Mesothelial cell of epicardium (in vitro differentiated cells): Measurements from ENCODE around the gene PTPRU. TPM values are rescaled to one million over a fixed set of nuclear protein-coding genes. Genes with fewer than 3 reads are reported as not detected.

Source experiments
- DNase-seq, 2 experiments: peaks; one replicate each; pipeline ENCODE4 v3.0.0; 2021; ENCODE audit warnings: low spot score in 2 of 2; ENCODE audit not compliant: unreplicated experiment in 2 of 2
- H3K27ac Mint-ChIP-seq: 2 replicates; pipeline ENCODE4 v1.8.0; 2021; ENCODE audit warnings: mixed read lengths
- H3K27me3 Mint-ChIP-seq: 2 replicates; pipeline ENCODE4 v1.8.0; 2021; ENCODE audit warnings: low read depth, mixed read lengths
- H3K36me3 Mint-ChIP-seq: 2 replicates; pipeline ENCODE4 v1.8.0; 2021; ENCODE audit warnings: mixed read lengths
- H3K4me1 Mint-ChIP-seq: 2 replicates; pipeline ENCODE4 v1.8.0; 2021; ENCODE audit warnings: mixed read lengths
- H3K4me3 Mint-ChIP-seq: 2 replicates; pipeline ENCODE4 v1.8.0; 2021; ENCODE audit warnings: mild to moderate bottlenecking, moderate library complexity, mixed read lengths
- H3K9me3 Mint-ChIP-seq: 2 replicates; pipeline ENCODE4 v1.8.0; 2021; ENCODE audit warnings: mixed read lengths
- total RNA-seq: library from RNA; stranded (reverse); gene quantifications from 3 replicates; pipeline ENCODE4 v1.2.1, GENCODE V29; 2021
- TF ChIP-seq, protein P1 (sequence below): fragments of 200-600 bp; sonication (generic); IDR thresholded peaks from one replicate; pipeline ENCODE4 v1.5.0; 2021; ENCODE audit warnings: antibody characterized with exemption; ENCODE audit not compliant: unreplicated experiment

PTPRU gene
- total RNA-seq, 1 donor from 2014 or later: 151 TPM

DNA sequence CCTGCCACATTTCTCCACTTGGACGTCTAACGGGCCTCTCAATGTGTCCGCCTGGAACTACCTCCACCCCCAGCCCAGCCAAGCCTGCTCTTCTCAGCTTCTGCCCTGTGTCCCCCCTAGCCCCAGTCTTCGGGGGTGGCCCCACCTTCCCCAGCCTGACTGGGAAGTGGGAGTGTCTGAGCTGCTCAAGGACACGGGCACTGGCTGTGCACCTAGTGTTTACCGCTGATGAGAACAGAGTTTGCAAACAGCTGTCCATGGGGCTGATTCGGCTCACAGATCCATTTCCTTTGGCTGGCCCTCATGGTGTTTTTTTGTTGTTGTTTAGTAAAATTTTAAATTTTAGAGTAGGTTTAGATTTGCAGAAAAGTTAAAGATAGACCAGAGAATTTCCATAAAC is 121.1 kb downstream of the PTPRU start:
- no peak for DNase-seq
- TF ChIP-seq, protein P1, sequence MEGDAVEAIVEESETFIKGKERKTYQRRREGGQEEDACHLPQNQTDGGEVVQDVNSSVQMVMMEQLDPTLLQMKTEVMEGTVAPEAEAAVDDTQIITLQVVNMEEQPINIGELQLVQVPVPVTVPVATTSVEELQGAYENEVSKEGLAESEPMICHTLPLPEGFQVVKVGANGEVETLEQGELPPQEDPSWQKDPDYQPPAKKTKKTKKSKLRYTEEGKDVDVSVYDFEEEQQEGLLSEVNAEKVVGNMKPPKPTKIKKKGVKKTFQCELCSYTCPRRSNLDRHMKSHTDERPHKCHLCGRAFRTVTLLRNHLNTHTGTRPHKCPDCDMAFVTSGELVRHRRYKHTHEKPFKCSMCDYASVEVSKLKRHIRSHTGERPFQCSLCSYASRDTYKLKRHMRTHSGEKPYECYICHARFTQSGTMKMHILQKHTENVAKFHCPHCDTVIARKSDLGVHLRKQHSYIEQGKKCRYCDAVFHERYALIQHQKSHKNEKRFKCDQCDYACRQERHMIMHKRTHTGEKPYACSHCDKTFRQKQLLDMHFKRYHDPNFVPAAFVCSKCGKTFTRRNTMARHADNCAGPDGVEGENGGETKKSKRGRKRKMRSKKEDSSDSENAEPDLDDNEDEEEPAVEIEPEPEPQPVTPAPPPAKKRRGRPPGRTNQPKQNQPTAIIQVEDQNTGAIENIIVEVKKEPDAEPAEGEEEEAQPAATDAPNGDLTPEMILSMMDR: no peak
- peaks cover 17% of the 10 kb centered on the region for H3K4me1 Mint-ChIP-seq
- H3K4me3 Mint-ChIP-seq: no peak overlapping the region
- no peaks in the 10 kb centered on the region for H3K36me3 Mint-ChIP-seq
- peaks cover 9% of the 10 kb centered on the region for H3K27me3 Mint-ChIP-seq
- no peak overlapping the region for H3K27ac Mint-ChIP-seq
- peaks cover 1% of the 10 kb centered on the region for H3K9me3 Mint-ChIP-seq

DNA sequence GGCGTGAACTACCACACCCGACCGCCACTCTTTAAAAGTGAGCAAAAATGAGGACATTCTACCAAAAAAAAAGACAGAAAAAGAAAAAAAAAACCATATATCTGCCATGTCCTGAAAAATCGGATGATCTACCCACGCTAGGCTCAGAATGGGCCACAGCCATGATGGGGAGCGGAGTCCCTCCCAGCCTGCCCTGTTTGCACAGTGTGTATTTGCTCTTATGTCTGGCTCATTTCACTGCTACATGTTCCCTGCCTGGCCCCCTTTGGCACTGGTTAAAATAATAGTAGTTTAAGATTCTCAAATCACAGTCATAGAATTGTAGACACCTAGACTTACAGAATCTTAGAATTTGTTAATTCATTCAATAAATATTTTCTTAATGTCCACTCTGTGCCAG is 121.9 kb downstream of the PTPRU start:
- H3K9me3 Mint-ChIP-seq: no peaks in the 10 kb centered on the region
- H3K27me3 Mint-ChIP-seq: peaks cover 11% of the 10 kb centered on the region
- no peak for DNase-seq
- peaks cover 17% of the 10 kb centered on the region for H3K4me1 Mint-ChIP-seq
- TF ChIP-seq, protein P1: no peak
- H3K27ac Mint-ChIP-seq: no peak overlapping the region
- H3K4me3 Mint-ChIP-seq: no peak overlapping the region
- no peaks in the 10 kb centered on the region for H3K36me3 Mint-ChIP-seq

DNA sequence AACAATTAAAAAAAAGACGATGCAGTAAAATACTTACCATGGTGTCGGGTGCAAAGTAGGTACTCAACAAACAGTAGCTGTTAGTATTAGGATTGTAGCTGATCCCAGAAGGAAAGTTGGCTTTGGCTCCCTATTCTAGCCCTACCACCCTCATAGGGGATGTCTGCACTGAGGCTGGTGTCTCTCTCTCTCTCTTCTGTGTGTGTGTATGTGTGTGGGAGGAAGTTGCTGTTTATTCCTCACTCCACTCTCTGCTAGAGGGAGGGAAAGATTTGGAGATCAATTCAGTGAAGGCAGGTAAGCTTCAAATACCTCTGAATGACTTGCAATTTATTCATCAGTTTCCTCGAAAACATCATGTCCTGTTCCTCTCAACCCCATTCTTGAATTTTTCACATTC is 124.4 kb downstream of the PTPRU start:
- Mint-ChIP-seq H3K27me3 (peaks cover 14% of the 10 kb centered on the region), H3K9me3 (no peaks in the 10 kb centered on the region), H3K27ac (no peak overlapping the region), H3K4me1 (peaks cover 16% of the 10 kb centered on the region), H3K4me3 (no peak overlapping the region), H3K36me3 (no peaks in the 10 kb centered on the region)
- TF ChIP-seq, protein P1: no peak
- no peak for DNase-seq

DNA sequence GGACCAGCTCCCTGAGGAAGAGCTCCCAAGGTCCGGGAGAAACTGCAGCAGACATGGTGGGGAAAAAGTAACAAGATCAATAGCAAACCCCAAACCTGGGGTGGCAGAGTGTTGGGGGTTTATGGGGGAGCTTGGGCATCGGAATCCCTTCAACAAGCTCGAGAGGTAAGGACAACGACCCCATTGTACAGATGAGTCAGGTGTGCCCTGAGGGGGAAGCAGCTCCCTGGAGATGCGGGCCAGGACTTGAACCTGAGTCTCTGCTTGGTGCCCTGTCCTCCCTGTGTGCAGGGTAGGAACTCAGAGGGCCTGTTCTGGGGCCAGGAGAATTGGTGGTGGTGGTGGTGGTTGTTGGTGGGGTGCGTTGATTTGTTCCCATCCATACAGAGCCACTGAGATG is 125.4 kb downstream of the PTPRU start:
- TF ChIP-seq, protein P1: no peak
- Mint-ChIP-seq H3K27me3 (peaks cover 14% of the 10 kb centered on the region), H3K4me1 (peaks cover 16% of the 10 kb centered on the region), H3K36me3 (no peaks in the 10 kb centered on the region), H3K27ac (no peak overlapping the region), H3K4me3 (no peak overlapping the region), H3K9me3 (no peaks in the 10 kb centered on the region)
- DNase-seq: no peak

DNA sequence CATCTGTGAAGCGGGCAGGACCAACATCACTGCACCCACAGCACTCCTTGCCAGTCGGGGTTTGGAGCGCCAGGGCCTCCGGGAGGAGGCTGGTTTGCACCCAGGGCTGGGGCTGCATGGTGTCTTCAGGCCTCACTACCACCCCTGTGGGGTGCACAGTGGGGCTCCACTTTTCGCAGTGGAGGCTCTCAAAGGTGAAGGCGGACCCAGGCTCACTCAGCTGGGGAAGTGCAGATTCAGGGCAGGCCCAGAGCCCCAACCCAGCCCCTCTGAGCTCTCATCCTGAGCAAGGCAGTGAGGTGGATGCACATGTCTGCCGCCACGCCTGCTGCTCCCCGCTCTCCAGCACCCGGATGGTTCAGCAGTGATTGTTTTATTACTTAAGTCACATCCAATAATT is 125.8 kb downstream of the PTPRU start:
- Mint-ChIP-seq H3K36me3 (no peaks in the 10 kb centered on the region), H3K4me1 (peaks cover 16% of the 10 kb centered on the region), H3K4me3 (no peak overlapping the region), H3K27ac (no peak overlapping the region), H3K27me3 (peaks cover 14% of the 10 kb centered on the region), H3K9me3 (no peaks in the 10 kb centered on the region)
- DNase-seq: no peak
- TF ChIP-seq, protein P1: no peak

DNA sequence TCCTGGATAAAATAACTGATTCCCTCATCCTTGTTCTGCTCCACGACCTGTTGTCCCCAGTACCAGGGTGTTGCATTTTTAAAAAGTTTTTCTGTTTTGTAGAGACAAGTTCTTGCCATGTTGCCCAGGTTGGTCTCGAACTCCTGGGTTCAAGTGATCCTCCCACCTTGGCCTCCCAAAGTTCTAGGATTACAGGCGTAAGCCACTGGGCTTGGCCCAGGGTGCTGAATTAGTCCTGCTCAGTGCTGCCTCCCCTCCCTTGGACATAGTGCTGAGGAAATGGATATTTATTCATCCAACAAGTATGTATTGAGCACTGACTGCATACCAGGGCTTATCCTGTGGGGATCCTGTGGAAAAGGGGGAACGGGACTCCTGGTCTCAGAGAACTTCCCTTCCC is 126.4 kb downstream of the PTPRU start:
- TF ChIP-seq, protein P1: no peak
- H3K4me3 Mint-ChIP-seq: no peak overlapping the region
- H3K27me3 Mint-ChIP-seq: peaks cover 14% of the 10 kb centered on the region
- H3K27ac Mint-ChIP-seq: no peak overlapping the region
- H3K4me1 Mint-ChIP-seq: peaks cover 16% of the 10 kb centered on the region
- H3K36me3 Mint-ChIP-seq: no peaks in the 10 kb centered on the region
- H3K9me3 Mint-ChIP-seq: no peaks in the 10 kb centered on the region
- no peak for DNase-seq
